Inflammatory macrophage treated with lipopolysaccharide for 4 hours (primary cell): ENCODE results near the gene MTHFR.
"Not testable (repeated sequence)": the region's sequence is repeated elsewhere in the genome, so short reads cannot be mapped to it uniquely, and the experiment has no call there.

ENCODE experiments used
- DNase-seq: peaks from one replicate; pipeline ENCODE4 v3.0.0-alpha.2; 2020

Gene MTHFR

DNA sequence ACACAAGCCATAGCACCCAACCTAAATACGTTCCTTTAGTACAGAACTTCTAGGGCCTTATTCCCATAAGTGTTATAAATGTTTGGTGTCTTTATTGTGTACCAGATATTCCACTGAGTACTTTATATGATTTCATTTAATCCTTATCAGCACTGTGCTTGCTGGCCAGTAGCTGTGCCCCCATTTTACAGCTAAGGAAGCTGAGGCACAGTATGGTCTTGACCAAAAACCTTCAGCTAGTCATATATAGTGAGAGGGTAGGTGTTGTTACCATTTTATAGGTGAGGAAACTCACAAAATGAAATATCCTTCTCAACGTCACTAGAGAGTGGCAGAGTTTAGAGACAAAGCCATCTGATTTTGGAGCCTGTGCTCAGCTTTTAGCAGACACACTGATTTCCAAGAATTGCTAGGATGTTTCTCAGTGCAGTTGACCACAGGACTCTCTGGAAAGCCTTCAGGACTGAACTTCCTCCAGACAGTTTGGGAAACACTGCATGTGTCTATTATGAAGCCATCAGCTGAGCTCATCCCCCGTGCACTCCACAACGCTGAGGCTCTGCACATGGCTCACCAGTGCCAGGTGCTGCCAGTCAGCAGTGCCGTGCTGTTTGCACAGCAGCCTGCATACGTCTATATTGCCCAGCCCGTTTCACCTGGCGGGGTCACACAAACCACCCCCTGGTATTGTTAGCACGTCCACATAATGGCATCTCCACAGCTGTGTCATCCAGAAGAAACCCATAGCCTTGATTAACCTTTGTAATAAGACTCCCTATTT lies 26.4 kb upstream of the MTHFR start:
- peak; percentile 21 for DNase-seq

- DNase-seq = no peak
Measured at GRCh38 chr1:11828511-11828910, 22.7 kb upstream of the MTHFR start.

GRCh38 chr1:11826946-11827345 lies 21.2 kb upstream of the MTHFR start:
- no peak for DNase-seq

DNA sequence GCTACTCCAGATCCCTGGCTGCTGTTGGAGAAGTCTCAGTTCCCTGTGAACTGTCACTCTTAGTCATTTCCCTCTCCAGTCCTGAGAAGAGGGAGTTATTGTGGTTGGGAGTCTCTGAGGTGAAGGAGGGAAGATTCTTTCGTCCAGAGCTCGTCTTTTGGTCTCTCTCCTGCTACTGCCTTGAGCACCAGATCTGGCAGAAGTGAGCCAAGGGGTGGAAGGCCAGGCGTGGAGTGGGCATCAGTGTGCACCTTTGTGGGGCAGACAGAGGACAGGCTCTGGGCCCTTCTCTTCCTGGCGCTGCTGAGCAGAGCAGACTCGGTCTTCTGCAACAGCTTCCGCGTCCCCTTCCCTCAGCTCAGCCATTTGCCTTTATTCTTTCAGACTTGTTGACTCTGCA lies 19.4 kb upstream of the MTHFR start:
- no peak for DNase-seq

- DNase-seq = no peak
Measured at GRCh38 chr1:11823366-11824137, 17.8 kb upstream of the MTHFR start.

DNA sequence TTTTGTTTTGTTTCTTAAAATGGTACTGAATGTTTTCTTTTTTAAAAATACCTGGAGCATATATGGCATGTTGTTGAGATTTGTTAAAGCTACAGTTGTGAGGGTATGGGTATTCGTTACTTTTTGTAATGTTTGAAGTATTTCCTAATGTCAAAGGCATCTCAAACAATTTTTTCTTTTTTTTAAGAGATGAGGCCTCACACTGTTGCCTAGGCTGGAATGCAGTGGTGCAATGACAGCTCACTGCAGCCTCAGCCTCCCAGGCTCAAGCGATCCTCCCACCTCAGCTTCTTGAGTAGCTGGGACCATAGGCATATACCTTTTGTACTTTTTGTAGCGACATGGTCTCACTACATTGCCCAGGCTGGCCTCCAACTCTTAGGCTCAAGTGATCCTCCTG lies 16.3 kb upstream of the MTHFR start:
- no peak for DNase-seq

- DNase-seq = no peak
Measured at GRCh38 chr1:11817192-11817591, 11.4 kb upstream of the MTHFR start.

DNA sequence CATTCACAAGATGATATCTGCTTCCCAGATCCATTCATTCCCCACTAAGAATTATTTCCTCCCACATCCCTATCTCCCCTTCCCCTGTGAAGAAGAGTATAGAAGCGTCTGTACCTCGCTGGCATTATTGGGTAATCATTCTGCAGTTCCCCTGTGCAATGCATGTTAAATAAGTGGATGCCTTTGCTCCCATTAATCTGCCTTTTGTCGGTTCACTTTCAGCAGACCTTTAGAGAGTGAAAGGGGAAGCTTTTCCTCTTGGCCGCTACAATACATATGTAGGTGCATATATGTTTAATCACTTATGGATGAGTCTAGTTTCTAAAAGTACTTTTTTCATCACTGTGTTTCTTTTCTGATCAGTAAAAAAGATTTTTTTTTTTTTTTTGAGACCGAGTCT lies 7.3 kb upstream of the MTHFR start:
- peak; percentile 15 for DNase-seq

DNA sequence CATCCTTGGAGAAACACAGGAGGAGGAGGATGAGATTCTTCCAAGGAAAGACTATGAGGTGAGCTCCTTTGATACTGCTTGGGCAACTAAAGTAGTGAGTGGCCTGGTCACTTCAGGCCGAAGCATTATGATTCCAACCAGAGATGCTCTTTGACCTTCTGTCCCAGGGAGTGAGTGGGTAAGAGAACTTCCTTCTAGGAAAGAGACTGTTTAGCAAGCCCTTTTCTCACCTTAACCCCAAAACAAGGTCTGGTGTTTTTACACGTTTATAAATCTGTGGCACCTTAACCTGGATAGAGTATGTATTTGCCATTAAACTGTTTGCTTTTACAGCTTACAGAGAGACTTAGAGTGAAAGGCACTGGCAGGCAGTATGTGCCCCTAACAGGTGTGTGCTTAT lies 1.4 kb upstream of the MTHFR start:
- no peak for DNase-seq

- peak; percentile 46 for DNase-seq
Measured at GRCh38 chr1:11806307-11806936, 658 bp upstream of the MTHFR start.

GRCh38 chr1:11804666-11805421 lies 920 bp downstream of the MTHFR start:
- DNase-seq = peak; percentile 34

DNA sequence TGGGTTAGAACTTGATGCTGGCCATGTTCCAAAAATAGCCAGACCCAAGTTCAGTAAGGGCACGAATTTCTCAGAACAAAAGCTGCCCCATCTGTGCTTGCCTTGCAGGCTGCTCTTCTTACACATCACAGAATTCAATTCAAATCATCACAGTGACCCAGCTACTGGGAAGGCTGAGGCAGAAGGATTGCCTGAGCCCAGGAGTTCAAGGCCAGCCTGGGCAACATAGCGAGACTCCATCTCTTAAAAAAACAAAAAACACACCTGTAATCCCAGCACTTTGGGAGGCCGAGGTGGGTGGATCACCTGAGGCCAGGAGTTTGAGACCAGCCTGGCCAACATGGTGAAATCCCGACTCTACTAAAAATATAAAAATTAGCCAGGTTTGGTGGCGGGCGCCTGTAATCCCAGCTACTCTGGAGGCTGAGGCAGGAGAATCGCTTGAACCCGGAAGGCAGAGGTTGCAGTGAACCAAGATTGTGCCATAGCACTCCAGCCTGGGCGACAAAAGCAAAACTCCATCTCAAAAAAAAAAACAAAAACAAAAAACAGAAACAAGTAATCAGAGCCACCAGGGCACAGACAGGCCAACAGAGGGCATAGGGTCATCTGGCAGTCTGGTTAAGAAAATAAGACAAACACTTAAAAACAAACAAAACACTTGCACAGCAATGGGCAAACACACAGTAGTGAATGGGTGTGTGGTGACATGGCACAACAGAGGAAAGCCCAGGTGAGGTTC lies 1.7 kb downstream of the MTHFR start:
- DNase-seq = not testable (repeated sequence)

GRCh38 chr1:11802973-11803885 lies 2.5 kb downstream of the MTHFR start:
- peak; percentile 77 for DNase-seq

GRCh38 chr1:11802616-11802972 lies 3.2 kb downstream of the MTHFR start:
- DNase-seq = peak; percentile 38

DNA sequence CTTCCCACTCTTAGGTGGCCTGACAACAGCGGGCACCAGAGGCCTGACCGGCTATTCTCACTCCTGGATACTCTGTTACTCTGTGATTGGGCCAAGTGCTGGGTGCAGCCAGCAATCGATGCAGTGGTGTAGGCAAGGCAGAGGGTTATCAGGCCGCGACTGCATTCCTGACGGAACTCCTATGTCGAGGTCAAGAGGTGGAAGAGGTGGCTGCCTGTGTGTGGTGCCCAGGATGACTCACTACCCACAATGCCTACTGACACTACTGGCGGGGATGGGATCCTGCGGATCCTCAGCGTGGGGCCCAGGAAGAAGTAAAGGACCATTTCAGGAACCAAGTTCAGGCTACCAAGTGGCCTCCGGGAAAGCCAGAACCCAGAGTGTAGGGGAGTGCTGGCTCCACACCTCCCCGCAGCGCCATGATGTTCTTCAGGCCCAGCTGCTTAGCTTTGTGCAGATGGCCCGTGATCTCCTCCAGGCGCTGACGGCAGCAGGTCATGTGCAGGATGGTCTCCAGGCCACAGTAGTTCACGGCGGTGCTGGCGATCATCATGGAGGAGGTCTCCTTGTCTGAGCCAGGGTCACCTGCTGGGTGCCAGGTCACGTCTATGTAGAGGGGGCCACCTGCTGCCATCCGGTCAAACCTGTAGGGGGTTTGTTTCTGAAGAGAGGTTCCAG lies 4.9 kb downstream of the MTHFR start:
- DNase-seq = no peak

- DNase-seq = no peak
Measured at GRCh38 chr1:11800391-11800755, 5.4 kb downstream of the MTHFR start.

DNA sequence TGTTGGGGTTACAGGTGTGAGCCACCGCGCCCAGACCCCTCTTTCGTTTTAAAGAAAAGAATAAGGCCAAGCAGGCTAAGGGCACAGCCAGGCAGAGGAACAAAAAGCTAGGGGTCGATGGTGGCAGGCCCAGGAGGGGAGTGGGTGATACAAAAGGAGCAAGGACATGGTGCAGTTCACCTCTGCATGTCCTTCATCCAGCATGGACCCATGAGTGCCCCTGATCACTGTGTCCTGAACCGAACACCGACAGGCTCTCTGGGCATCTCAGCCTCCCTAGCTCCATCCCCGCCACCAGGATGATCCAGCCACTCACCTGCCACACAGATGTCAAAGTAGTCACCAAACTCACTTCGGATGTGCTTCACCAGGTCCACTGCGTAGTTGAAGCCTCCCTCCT lies 5.9 kb downstream of the MTHFR start:
- no peak for DNase-seq

DNA sequence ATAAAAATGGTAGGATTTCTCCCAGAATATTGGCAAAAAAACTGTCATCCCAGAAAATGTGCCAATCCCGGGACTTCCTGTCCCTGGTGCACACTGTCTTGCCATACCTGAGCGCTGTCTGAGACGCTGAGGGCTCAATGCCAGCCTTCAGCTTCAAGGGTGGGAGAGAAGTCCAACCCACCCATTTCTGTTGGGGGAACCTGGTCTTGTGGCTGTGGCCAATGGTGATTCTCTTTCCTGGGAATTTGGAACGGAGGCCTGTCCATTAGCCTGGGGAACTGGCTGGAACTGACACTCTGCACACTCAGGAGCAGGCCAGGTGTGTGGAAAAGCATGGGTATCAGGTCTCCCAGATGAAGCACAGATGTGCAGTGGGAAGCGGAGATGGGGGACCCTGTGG lies 6.7 kb downstream of the MTHFR start:
- no peak for DNase-seq

GRCh38 chr1:11797525-11798216 lies 8.1 kb downstream of the MTHFR start:
- no peak for DNase-seq
